MCF 10A (cell line): Measurements from ENCODE around the gene COL21A1. TPM values are rescaled to one million over a fixed set of nuclear protein-coding genes. Genes with fewer than 3 reads are reported as not detected.

ENCODE experiments used
- BruUV-seq: library from RNA; stranded (reverse); fragments of 400-500 nt; replicated peaks from 2 replicates; lab custom pipeline; 2021; lab: Mats Ljungman, UMichigan
- CTCF ChIA-PET: fragments of 300-600 bp; sonication (Branson Sonifier 250); formaldehyde crosslinking; extraction: SDS; loops from one replicate; lab custom pipeline; 2021; ENCODE audit warnings: antibody characterized with exemption, inconsistent platforms; lab: Yijun Ruan, JAX
- POLR2A ChIA-PET: fragments of 300-600, 350-650 bp; sonication (Branson Sonifier 250); formaldehyde crosslinking; extraction: SDS; loops from one replicate; lab custom pipeline; 2020; ENCODE audit warnings: antibody characterized with exemption, inconsistent platforms; lab: Yijun Ruan, JAX
- DNase-seq: peaks from one replicate; pipeline ENCODE4 v3.0.0-alpha.2; 2018; ENCODE audit not compliant: unreplicated experiment
- H3K27ac Mint-ChIP-seq: one replicate; pipeline ENCODE4 v1.8.0; 2022; ENCODE audit warnings: mild to moderate bottlenecking, low read depth, mixed read lengths; ENCODE audit not compliant: unreplicated experiment
- H3K27me3 Mint-ChIP-seq: one replicate; pipeline ENCODE4 v1.8.0; 2022; ENCODE audit warnings: mixed read lengths; ENCODE audit not compliant: insufficient read depth, unreplicated experiment
- H3K36me3 Mint-ChIP-seq: one replicate; pipeline ENCODE4 v1.8.0; 2022; ENCODE audit warnings: mild to moderate bottlenecking, moderate library complexity, mixed read lengths; ENCODE audit not compliant: insufficient read depth, unreplicated experiment
- H3K4me1 Mint-ChIP-seq: one replicate; pipeline ENCODE4 v1.8.0; 2022; ENCODE audit warnings: mixed read lengths; ENCODE audit not compliant: insufficient read depth, unreplicated experiment
- H3K4me3 Mint-ChIP-seq: one replicate; pipeline ENCODE4 v1.8.0; 2022; ENCODE audit warnings: mild to moderate bottlenecking, moderate library complexity, mixed read lengths; ENCODE audit not compliant: unreplicated experiment
- H3K9me3 Mint-ChIP-seq: one replicate; pipeline ENCODE4 v1.8.0; 2022; ENCODE audit warnings: mixed read lengths; ENCODE audit not compliant: unreplicated experiment
- intact Hi-C: fragments of 100-400 bp; cut with micrococcal nuclease; formaldehyde crosslinking; loops from 2 replicates; pipeline ENCODE4 v1.14.1; 2022
- total RNA-seq: library from RNA; stranded (reverse); gene quantifications from 2 replicates; pipeline ENCODE4 v1.2.3, GENCODE V29; 2022
- TF ChIP-seq, protein P1 (sequence below): fragments of 200-600 bp; IDR thresholded peaks from one replicate; pipeline ENCODE4 v1.8.0; 2022; ENCODE audit warnings: antibody characterized with exemption, mild to moderate bottlenecking; ENCODE audit not compliant: unreplicated experiment

COL21A1 gene
- total RNA-seq, 1 experiment from 2014 or later: 1.8 TPM

DNA sequence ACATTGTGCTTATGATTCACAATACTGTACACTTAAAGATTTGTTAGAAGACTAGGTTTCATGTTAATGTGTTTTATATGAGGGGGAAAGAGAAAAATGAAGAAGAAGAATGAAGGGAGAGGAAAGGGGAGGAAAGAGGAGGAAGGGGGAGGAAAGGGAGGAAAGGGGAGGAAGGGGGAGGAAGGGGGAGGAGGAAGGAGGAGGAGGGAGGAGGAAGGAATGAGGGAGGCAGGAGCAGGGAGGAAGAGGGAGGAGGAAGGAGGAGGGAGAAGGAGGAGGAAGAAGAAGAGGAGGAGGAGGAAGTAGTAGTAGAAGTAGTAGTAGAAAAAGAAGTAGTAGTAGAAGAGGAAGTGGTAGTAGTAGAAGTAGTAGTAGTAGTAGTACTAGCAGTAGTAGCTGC lies 70.6 kb downstream of the COL21A1 start:
- intact Hi-C loops: no loop called here

DNA sequence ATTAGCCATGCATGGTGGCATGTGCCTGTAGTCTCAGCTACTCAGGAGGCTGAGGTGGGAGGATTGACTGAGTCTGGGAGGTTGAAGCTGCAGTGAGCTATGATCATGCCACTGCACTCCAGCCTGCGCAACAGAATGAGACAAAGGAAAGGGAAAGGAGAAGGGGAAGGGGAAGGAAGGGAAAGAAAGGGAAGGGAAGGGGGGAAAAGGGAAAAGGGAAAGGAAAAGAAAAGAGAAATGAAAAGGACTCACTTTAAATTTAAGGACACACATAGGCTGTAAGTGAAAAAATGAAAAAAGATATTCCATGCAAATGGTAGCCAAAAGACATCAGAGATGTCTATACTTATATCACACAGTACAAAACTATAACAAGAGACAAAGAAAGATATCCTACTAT lies 74.2 kb downstream of the COL21A1 start:
- TF ChIP-seq, protein P1, sequence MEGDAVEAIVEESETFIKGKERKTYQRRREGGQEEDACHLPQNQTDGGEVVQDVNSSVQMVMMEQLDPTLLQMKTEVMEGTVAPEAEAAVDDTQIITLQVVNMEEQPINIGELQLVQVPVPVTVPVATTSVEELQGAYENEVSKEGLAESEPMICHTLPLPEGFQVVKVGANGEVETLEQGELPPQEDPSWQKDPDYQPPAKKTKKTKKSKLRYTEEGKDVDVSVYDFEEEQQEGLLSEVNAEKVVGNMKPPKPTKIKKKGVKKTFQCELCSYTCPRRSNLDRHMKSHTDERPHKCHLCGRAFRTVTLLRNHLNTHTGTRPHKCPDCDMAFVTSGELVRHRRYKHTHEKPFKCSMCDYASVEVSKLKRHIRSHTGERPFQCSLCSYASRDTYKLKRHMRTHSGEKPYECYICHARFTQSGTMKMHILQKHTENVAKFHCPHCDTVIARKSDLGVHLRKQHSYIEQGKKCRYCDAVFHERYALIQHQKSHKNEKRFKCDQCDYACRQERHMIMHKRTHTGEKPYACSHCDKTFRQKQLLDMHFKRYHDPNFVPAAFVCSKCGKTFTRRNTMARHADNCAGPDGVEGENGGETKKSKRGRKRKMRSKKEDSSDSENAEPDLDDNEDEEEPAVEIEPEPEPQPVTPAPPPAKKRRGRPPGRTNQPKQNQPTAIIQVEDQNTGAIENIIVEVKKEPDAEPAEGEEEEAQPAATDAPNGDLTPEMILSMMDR: no peak
- Mint-ChIP-seq H3K4me1 (peaks cover 11% of the 10 kb centered on the region), H3K27me3 (no peaks in the 10 kb centered on the region), H3K27ac (no peak overlapping the region), H3K9me3 (peaks cover 42% of the 10 kb centered on the region), H3K4me3 (no peak overlapping the region), H3K36me3 (no peaks in the 10 kb centered on the region)
- intact Hi-C loops: no loop called here
- CTCF ChIA-PET: no interaction called here
- BruUV-seq: no TSS peak
- POLR2A ChIA-PET: no interaction called here
- DNase-seq: no peak

More for the DNA sequence above, 70.6 kb downstream of the COL21A1 start:
- Mint-ChIP-seq H3K4me1 (no peaks in the 10 kb centered on the region), H3K9me3 (peaks cover 38% of the 10 kb centered on the region), H3K27me3 (no peaks in the 10 kb centered on the region), H3K36me3 (no peaks in the 10 kb centered on the region), H3K4me3 (no peak overlapping the region), H3K27ac (no peak overlapping the region)
- ChIA-PET CTCF (no interaction called here), POLR2A (no interaction called here)
- no TSS peak for BruUV-seq
- TF ChIP-seq, protein P1: no peak
- DNase-seq: no peak

DNA sequence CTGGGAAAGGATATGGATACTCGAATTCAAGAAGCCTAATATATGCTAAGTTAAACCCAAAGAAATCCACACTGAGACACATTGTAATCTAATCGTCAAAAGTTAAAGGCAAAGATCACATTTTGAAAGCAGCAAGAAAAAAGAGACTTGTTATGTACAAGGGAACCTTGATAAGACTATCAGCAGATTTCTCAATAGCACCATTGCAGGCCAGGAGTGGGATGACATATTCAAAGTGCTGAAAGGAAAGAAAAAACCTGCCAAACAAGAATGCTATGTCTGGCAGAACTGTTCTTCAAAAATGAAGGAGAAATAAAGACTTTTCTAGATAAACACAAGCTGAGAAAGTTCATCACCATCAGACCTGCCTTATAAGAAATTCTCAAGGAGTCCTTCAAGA lies 75.2 kb downstream of the COL21A1 start:
- H3K36me3 Mint-ChIP-seq: no peaks in the 10 kb centered on the region
- H3K9me3 Mint-ChIP-seq: peaks cover 41% of the 10 kb centered on the region
- DNase-seq: no peak
- H3K27ac Mint-ChIP-seq: no peak overlapping the region
- BruUV-seq: no TSS peak
- H3K27me3 Mint-ChIP-seq: no peaks in the 10 kb centered on the region
- ChIA-PET POLR2A (no interaction called here), CTCF (no interaction called here)
- H3K4me3 Mint-ChIP-seq: no peak overlapping the region
- intact Hi-C loops: no loop called here
- peaks cover 11% of the 10 kb centered on the region for H3K4me1 Mint-ChIP-seq
- TF ChIP-seq, protein P1: no peak

DNA sequence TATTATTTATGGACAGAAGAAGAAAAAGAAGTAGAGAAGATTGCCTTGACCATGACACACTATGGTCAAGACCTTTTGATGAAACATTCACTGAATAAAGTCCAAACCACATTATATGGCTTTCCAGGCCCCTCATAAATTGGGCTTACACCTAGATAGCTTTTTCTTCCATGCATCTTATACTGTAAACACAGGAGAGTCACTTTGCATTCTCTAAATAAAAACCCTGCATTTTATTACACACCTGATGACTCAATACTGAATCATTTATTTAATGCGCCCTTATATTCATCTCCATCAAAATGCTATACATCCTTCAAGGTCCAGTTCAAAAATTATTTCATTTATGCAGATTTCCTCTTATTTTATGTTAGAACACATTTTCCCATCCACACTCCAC lies 78.0 kb downstream of the COL21A1 start:
- intact Hi-C loops: no loop called here
- Mint-ChIP-seq H3K36me3 (no peaks in the 10 kb centered on the region), H3K4me3 (no peak overlapping the region), H3K27me3 (no peaks in the 10 kb centered on the region), H3K9me3 (peaks cover 30% of the 10 kb centered on the region), H3K4me1 (peaks cover 11% of the 10 kb centered on the region), H3K27ac (no peak overlapping the region)
- DNase-seq: no peak
- BruUV-seq: no TSS peak
- TF ChIP-seq, protein P1: no peak
- POLR2A ChIA-PET: no interaction called here
- CTCF ChIA-PET: no interaction called here
